IPS-18c (cell line): ENCODE data around the gene DHRSX.
"Not testable (repeated sequence)": the region's sequence is repeated elsewhere in the genome, so short reads cannot be mapped to it uniquely, and the experiment has no call there.

Experiments
- H3K4me3 ChIP-seq: 2 replicates; pipeline ENCODE4 v1.7.0; 2013; ENCODE audit warnings: low read depth, mild to moderate bottlenecking, low read length, moderate library complexity; ENCODE audit not compliant: insufficient read depth
- H3K9me3 ChIP-seq: one replicate; pipeline ENCODE4 v1.6.1; 2013; ENCODE audit warnings: mild to moderate bottlenecking, low read length, moderate library complexity; ENCODE audit not compliant: control insufficient read depth, insufficient read depth

DHRSX gene

GRCh38 chrX:2376166-2376565, 124.6 kb downstream of the DHRSX start:
- peaks cover 6% of the 10 kb centered on the region for H3K9me3 ChIP-seq
- no peak overlapping the region for H3K4me3 ChIP-seq

- H3K4me3 ChIP-seq = no peak overlapping the region
- H3K9me3 ChIP-seq = peaks cover 2% of the 10 kb centered on the region
Measured at GRCh38 chrX:2374086-2374485, 126.7 kb downstream of the DHRSX start.

- Histone ChIP-seq H3K4me3 (no peak overlapping the region), H3K9me3 (peaks cover 2% of the 10 kb centered on the region)
Measured at GRCh38 chrX:2373615-2374014, 127.2 kb downstream of the DHRSX start.

- H3K9me3 ChIP-seq = no peaks in the 10 kb centered on the region
- no peak overlapping the region; the same call in 1 of the 2 replicates for H3K4me3 ChIP-seq
Measured at GRCh38 chrX:2371026-2371711, 129.6 kb downstream of the DHRSX start.

GRCh38 chrX:2370456-2370855, 130.3 kb downstream of the DHRSX start:
- Histone ChIP-seq H3K9me3 (no peaks in the 10 kb centered on the region), H3K4me3 (no peak overlapping the region)

GRCh38 chrX:2369206-2369605, 131.6 kb downstream of the DHRSX start:
- H3K9me3 ChIP-seq = no peaks in the 10 kb centered on the region

GRCh38 chrX:2360731-2361130, 140.0 kb downstream of the DHRSX start:
- peaks cover 4% of the 10 kb centered on the region for H3K9me3 ChIP-seq

More at GRCh38 chrX:2369206-2369605, 131.6 kb downstream of the DHRSX start:
- H3K4me3 ChIP-seq = no peak overlapping the region

GRCh38 chrX:2359522-2359921, 141.3 kb downstream of the DHRSX start:
- H3K4me3 ChIP-seq, H3K9me3 ChIP-seq: not testable (repeated sequence)

More at GRCh38 chrX:2360731-2361130, 140.0 kb downstream of the DHRSX start:
- no peak overlapping the region for H3K4me3 ChIP-seq

- Histone ChIP-seq H3K9me3 (no peaks in the 10 kb centered on the region), H3K4me3 (no peak overlapping the region)
Measured at GRCh38 chrX:2351999-2352995, 148.5 kb downstream of the DHRSX start.

- Histone ChIP-seq H3K9me3 (no peaks in the 10 kb centered on the region), H3K4me3 (no peak overlapping the region)
Measured at GRCh38 chrX:2351321-2351720, 149.5 kb downstream of the DHRSX start.

- not testable (repeated sequence) for H3K4me3 ChIP-seq, H3K9me3 ChIP-seq
Measured at GRCh38 chrX:2350703-2351102, 150.1 kb downstream of the DHRSX start.

GRCh38 chrX:2350036-2350435, 150.7 kb downstream of the DHRSX start:
- H3K4me3 ChIP-seq, H3K9me3 ChIP-seq: not testable (repeated sequence)

GRCh38 chrX:2348211-2348610, 152.6 kb downstream of the DHRSX start:
- H3K9me3 ChIP-seq = no peaks in the 10 kb centered on the region
- no peak overlapping the region for H3K4me3 ChIP-seq

- Histone ChIP-seq H3K4me3 (no peak overlapping the region), H3K9me3 (no peaks in the 10 kb centered on the region)
Measured at GRCh38 chrX:2346158-2346557, 154.6 kb downstream of the DHRSX start.

- no peaks in the 10 kb centered on the region for H3K9me3 ChIP-seq
- no peak overlapping the region for H3K4me3 ChIP-seq
Measured at GRCh38 chrX:2345562-2345961, 155.2 kb downstream of the DHRSX start.

GRCh38 chrX:2343413-2343812, 157.4 kb downstream of the DHRSX start:
- H3K9me3 ChIP-seq = no peaks in the 10 kb centered on the region
- H3K4me3 ChIP-seq = no peak overlapping the region

GRCh38 chrX:2342874-2343273, 157.9 kb downstream of the DHRSX start:
- H3K9me3 ChIP-seq = no peaks in the 10 kb centered on the region
- H3K4me3 ChIP-seq = no peak overlapping the region; the same call in 1 of the 2 replicates

GRCh38 chrX:2342281-2342688, 158.5 kb downstream of the DHRSX start:
- Histone ChIP-seq H3K4me3 (no peak overlapping the region), H3K9me3 (no peaks in the 10 kb centered on the region)
